Fibroblast of villous mesenchyme (primary cell): ENCODE results near the gene DTNB. TPM values are rescaled to one million over a fixed set of nuclear protein-coding genes. Genes with fewer than 3 reads are reported as not detected.

Experiments used
- DNase-seq: peaks from one replicate; pipeline ENCODE4 v3.0.0-alpha.2; 2010; ENCODE audit warnings: low read depth
- H3K4me3 ChIP-seq: 2 replicates; pipeline ENCODE4 v1.5.1; 2011; ENCODE audit warnings: low read depth, mild to moderate bottlenecking, low read length
- total RNA-seq: library from RNA; depleted of rRNA; stranded (reverse); fragments of >200 nt; gene quantifications from 2 replicates; pipeline ENCODE4 v1.2.3, GENCODE V29; 2012
- TF ChIP-seq, protein P1 (sequence below): IDR thresholded peaks from 2 replicates; pipeline ENCODE4 v1.5.1; 2012; ENCODE audit warnings: low read depth, mild to moderate bottlenecking, low read length; ENCODE audit not compliant: insufficient read depth

Gene DTNB
- total RNA-seq, 1 donor = 5.2 TPM

DNA sequence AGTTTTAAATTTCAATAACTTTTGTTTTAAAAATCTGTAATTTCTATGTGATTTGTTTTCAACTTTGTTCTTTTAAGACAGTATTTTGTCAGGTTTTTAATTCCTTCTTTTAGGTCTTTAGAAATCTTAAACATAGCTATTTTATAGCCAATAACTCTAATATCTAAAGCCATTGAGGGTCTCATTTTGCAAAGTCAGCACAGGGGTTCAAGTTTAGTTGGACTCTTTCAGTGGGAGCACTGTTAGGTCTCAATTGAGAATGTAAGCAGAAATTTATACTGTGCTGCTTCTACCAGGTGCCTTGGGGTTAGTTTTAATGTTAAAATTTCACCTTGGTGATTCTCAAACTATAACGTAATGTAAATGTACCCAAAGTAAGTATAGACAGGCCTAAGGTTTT lies 226.4 kb downstream of the DTNB start:
- TF ChIP-seq, protein P1, sequence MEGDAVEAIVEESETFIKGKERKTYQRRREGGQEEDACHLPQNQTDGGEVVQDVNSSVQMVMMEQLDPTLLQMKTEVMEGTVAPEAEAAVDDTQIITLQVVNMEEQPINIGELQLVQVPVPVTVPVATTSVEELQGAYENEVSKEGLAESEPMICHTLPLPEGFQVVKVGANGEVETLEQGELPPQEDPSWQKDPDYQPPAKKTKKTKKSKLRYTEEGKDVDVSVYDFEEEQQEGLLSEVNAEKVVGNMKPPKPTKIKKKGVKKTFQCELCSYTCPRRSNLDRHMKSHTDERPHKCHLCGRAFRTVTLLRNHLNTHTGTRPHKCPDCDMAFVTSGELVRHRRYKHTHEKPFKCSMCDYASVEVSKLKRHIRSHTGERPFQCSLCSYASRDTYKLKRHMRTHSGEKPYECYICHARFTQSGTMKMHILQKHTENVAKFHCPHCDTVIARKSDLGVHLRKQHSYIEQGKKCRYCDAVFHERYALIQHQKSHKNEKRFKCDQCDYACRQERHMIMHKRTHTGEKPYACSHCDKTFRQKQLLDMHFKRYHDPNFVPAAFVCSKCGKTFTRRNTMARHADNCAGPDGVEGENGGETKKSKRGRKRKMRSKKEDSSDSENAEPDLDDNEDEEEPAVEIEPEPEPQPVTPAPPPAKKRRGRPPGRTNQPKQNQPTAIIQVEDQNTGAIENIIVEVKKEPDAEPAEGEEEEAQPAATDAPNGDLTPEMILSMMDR = no peak
- no peak for DNase-seq
- no peak overlapping the region for H3K4me3 ChIP-seq

DNA sequence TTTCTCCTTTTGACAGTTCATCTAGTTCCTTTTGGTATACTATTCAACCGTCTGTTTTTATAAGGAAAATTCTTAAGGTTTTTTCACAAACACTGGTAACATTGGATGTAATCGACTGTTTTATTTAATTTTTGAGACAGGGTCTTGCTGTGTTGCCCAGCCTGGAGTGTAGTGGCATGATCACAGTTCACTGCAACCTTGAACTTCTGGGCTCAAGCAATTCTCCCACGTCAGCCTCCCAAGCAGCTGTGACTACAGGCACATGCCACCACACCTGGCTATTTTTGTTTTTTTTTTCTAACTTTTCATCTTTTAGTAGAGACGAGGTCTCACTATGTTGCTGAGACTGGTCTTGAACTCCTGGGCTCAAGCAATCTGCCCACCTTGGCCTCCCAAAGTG lies 227.3 kb downstream of the DTNB start:
- H3K4me3 ChIP-seq = no peak overlapping the region
- no peak for DNase-seq
- TF ChIP-seq, protein P1 = no peak

DNA sequence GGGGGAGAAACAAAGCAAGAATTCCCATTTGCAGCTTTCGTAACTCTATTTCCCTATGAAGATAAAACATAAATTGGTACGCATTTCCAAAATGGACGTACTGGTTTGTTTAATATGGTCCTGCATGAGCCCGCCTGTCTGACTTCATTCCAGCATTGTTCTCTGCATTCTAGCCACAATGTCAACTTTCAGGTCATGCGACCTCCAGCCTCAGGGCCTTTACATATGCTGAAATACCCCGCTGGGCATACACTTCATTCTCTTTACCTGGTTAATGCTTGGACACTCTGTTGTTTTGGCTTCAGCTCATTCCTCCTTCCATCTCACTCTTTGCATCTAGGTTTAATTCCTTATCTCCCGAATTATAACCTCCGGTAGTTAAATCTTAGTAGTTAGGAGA lies 227.9 kb downstream of the DTNB start:
- H3K4me3 ChIP-seq = no peak overlapping the region
- TF ChIP-seq, protein P1 = no peak
- DNase-seq = no peak

DNA sequence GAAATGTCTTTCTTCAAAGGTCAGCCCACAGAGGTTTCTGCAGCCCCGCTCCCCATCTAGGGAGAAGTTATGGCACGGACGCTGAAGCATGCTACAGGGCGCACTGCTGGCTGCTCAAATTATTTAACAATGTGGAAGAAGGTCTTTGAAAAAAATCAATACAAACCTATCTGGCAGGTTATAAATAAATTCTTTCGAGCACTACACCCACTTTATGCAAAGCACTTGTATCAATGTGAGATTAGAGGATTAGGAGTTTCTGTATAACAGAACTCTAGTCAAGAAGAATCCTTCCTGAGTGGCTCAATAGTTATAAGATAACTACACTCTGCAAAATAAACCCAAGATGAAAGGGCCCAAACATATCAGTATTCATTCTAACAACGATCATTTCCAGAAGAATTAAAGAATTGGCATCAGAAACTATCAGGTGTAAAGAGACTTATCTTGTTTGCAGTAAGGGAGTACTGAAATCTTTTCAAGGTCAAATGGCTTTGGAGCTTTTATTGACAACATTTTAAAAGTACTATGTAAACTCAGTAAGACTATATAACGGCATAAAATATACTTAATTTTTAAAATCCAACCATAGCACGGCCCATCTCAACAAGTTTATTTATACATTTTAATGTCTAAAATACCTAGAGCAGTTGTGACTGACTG lies 228.6 kb downstream of the DTNB start:
- no peak overlapping the region for H3K4me3 ChIP-seq
- TF ChIP-seq, protein P1 = no peak
- DNase-seq = no peak

DNA sequence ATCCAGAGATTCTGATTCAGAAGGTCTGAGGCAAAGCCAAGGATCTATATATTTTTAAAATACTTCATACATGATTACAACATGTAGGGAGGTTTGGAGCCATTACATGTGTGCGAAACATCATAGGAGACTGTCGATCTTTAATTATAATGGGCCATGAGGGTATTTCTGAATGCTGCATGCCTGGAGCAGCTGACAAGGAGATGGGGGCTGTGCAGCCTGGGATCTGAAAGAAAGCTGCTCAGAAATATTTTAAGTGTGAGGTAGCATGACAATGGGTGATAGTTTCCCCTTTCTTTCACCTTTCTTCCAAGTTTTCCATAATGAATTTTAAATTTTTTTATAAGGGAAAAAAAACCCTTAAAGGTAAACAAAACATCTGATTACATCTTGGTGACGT lies 229.6 kb downstream of the DTNB start:
- TF ChIP-seq, protein P1 = no peak
- no peak overlapping the region for H3K4me3 ChIP-seq
- DNase-seq = no peak

DNA sequence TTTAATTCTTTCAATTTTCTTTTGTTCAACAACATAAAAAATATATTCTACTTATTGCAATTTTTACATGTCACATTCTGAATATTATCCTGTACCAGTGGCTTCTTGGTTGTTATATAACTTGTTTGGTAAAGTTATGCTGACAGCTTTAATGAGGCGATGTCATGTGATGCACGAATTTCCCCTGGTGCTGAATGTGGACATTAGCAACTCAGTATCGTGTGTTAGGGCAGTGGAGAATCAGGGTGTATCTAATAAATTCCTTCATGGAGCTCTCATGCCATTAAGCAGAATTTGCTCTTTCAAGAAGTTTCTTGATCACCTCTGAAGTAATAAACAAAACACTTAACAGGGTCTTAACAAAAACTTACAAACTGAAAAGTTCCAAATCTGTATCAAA lies 232.0 kb downstream of the DTNB start:
- TF ChIP-seq, protein P1 = no peak
- no peak overlapping the region for H3K4me3 ChIP-seq
- DNase-seq = no peak

DNA sequence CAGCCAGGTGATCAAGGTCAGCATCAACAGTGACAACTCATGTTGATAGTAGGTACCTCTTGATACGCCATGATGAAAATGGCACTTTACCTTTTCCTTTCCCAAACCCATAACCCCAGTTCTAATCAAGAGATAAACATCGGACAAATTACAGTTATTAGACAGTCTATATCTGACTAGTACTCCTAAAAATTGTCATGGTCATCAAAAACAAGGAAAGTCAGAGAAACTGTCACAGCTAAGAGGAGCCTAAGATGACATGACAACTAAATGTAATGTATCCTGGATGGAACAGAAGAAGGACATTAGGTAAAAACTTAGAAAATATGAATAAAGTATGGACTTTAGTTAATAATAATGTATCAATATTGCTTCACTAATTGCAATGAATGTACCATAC lies 234.6 kb downstream of the DTNB start:
- TF ChIP-seq, protein P1 = no peak
- DNase-seq = no peak
- no peak overlapping the region for H3K4me3 ChIP-seq
